Heart left ventricle (tissue), 13 donors: Measurements from ENCODE around the gene MSI2.

Experiments
- POLR2A ChIP-seq, 2 donors: fragments of 450-650 bp; IDR thresholded peaks; one replicate each; pipeline ENCODE4 v1.6.1; 2017; ENCODE audit warnings: antibody characterized with exemption in 2 of 2, mild to moderate bottlenecking in 2 of 2, moderate library complexity in 2 of 2
- TF ChIP-seq, protein P1 (sequence below), 12 donors: fragments of 200-600 bp; sonication (generic) in 4 of 12; IDR thresholded peaks; one replicate each; pipeline versions ENCODE4 v1.5.0 to v1.8.0; 2018 to 2022; ENCODE audit warnings: antibody characterized with exemption in 12 of 12, mild to moderate bottlenecking in 5 of 12
- donor health status: ischemic (EF 13 %, LVEDD 7.1; RV severe dilation, severe dysfunction).
- donor health status: DM: no; HTN: yes; CAD: no.
- donor health status: DM: no; HTN: no; CAD: no.
- donor health status: ischemic (EF 25% LVEDD 6.9; RV normal size, moderate dysfunction).
- donor health status: ischemic (EF 25% LVEDD 5.7; RV mildly dilated, moderate dysfunction).
- donor health status: ischemic (EF 35%, LVEDD 5.7; RV mildly dilated, moderate dysfunction).
- donor health status: nonischemic (EF 11% LVEDD 7.7; RV severe dilation, severe dysfunction).
- donor health status: DM: yes; HTN: yes; CAD: no.
- donor health status: PGD.
- donor health status: ischemic (EF 29% LVEDD 5.4; RV normal size, mild dysfunction).
- donor health status: nonischemic (EF 23%, LVEDD 6.1; RV moderate dilation, normal function).

DNA sequence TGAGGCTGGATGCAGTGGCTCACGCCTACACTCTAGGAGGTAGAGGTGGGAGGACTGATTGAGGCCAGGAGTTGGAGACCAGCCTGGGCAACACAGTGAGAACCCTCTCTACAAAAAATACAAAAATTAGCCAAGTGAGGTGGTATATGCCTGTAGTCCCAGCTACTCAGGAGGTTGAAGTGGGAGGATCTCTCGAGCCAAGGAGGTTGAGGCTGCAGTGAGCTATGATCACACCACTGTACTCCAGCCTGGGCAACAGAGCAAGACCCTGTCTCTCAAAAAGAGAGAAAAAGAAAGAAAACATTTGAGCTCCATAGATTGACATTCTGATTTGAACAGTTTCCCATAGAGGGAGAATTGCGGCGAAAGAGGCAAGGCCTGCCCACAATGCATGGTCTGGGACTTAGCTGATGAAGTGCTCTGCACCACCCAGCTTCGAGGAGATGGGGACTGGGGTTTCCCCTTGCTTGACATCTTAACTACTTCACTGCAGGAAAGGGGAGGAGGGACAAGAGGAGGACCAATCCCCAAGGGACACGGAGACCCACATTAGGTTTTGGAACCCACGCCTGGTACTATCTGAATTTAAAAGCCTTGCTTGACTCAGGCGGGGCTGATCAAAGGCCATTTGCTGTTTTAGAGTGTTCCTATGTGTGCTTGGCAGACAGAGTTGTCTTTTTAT is 21.7 kb downstream of the MSI2 start:
- TF ChIP-seq, protein P1, sequence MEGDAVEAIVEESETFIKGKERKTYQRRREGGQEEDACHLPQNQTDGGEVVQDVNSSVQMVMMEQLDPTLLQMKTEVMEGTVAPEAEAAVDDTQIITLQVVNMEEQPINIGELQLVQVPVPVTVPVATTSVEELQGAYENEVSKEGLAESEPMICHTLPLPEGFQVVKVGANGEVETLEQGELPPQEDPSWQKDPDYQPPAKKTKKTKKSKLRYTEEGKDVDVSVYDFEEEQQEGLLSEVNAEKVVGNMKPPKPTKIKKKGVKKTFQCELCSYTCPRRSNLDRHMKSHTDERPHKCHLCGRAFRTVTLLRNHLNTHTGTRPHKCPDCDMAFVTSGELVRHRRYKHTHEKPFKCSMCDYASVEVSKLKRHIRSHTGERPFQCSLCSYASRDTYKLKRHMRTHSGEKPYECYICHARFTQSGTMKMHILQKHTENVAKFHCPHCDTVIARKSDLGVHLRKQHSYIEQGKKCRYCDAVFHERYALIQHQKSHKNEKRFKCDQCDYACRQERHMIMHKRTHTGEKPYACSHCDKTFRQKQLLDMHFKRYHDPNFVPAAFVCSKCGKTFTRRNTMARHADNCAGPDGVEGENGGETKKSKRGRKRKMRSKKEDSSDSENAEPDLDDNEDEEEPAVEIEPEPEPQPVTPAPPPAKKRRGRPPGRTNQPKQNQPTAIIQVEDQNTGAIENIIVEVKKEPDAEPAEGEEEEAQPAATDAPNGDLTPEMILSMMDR (IDR thresholded peaks at IDR 0.05), result no peak
- no peak for TF ChIP-seq POLR2A (IDR thresholded peaks at IDR 0.05)
